GM12878 (cell line): ENCODE measurements around the gene PROB1. TPM values are rescaled to one million over a fixed set of nuclear protein-coding genes. Genes with fewer than 3 reads are reported as not detected.

Experiments
- ATF7 ChIP-seq: fragments of 450-650 bp; IDR thresholded peaks from 2 replicates; pipeline ENCODE4 v1.6.1; 2016; ENCODE audit warnings: low read depth, mild to moderate bottlenecking
- ETV6 ChIP-seq, 2 experiments: fragments of 450-650 bp in 1 of 2; IDR thresholded peaks in 1 of 2; conservative IDR thresholded peaks in 1 of 2; 2 replicates each; pipeline ENCODE4 v1.6.1; 2014; ENCODE audit warnings: antibody characterized with exemption in 1 of 2, borderline replicate concordance in 1 of 2, low read depth in 1 of 2, mild to moderate bottlenecking in 1 of 2, moderate library complexity in 1 of 2
- FOXM1 ChIP-seq: IDR thresholded peaks from 2 replicates; pipeline ENCODE4 v1.6.1; 2012; ENCODE audit warnings: low read depth, mild to moderate bottlenecking, inconsistent platforms, low read length, moderate library complexity
- KDM1A ChIP-seq: fragments of 200-600 bp; sonication (generic); IDR thresholded peaks from 2 replicates; pipeline ENCODE4 v1.6.1; 2016; ENCODE audit warnings: borderline replicate concordance
- MEF2A ChIP-seq: IDR thresholded peaks from 2 replicates; pipeline ENCODE4 v1.6.1; 2011; ENCODE audit warnings: low read depth, mild to moderate bottlenecking, low read length, moderate library complexity; ENCODE audit not compliant: insufficient read depth
- PML ChIP-seq: IDR thresholded peaks from 2 replicates; pipeline ENCODE4 v1.6.1; 2012; ENCODE audit warnings: low read length, inconsistent platforms
- RAD51 ChIP-seq: fragments of 450-650 bp; IDR thresholded peaks from 2 replicates; pipeline ENCODE4 v1.6.1; 2016; ENCODE audit warnings: moderate library complexity, mild to moderate bottlenecking, inconsistent platforms
- RUNX3 ChIP-seq: IDR thresholded peaks from 2 replicates; pipeline ENCODE4 v1.6.1; 2012; ENCODE audit warnings: low read length, inconsistent platforms
- SMAD1 ChIP-seq: fragments of 450-650 bp; IDR thresholded peaks from 2 replicates; pipeline ENCODE4 v1.6.1; 2018; ENCODE audit warnings: mild to moderate bottlenecking, low read depth; ENCODE audit not compliant: partially characterized antibody
- ZNF207 ChIP-seq: fragments of 450-650 bp; IDR thresholded peaks from 2 replicates; pipeline ENCODE4 v1.6.1; 2014; ENCODE audit warnings: antibody characterized with exemption, mild to moderate bottlenecking, borderline replicate concordance
- ZNF274 ChIP-seq: IDR thresholded peaks from one replicate; pipeline ENCODE4 v1.8.0; 2011; ENCODE audit not compliant: insufficient read length, insufficient read depth
- polyA plus RNA-seq, 11 experiments: library from polyadenylated mRNA; depleted of rRNA in 4 of 11; unstranded in 6 of 11; stranded (reverse) in 5 of 11; fragments of >200 nt; fragmentation: Nextera tagmentation in 4 of 11; fragmentation: Illumina TruSeq in 1 of 11; extraction: Ambion mirVana in 4 of 11; extraction: Trizol in 1 of 11; gene quantifications; 1 replicate in 1 of 11; 2 replicates in 10 of 11; pipeline versions ENCODE4 v1.2.1 to v1.2.3, GENCODE V29; 2011 to 2016; ENCODE audit warnings: inconsistent platforms in 2 of 11, missing spikeins in 2 of 11, low read depth in 1 of 11
- total RNA-seq, 4 experiments: library from RNA; depleted of rRNA in 3 of 4; stranded (reverse); fragments of >200 nt in 3 of 4; fragmentation: Illumina TruSeq in 1 of 4; extraction: Trizol in 1 of 4; gene quantifications; 2 replicates each; pipeline versions ENCODE4 v1.2.1 to v1.2.3, GENCODE V29; 2013 to 2021
- TF ChIP-seq, protein P1 (sequence below): fragments of 450-650 bp; IDR thresholded peaks from 2 replicates; pipeline ENCODE4 v1.6.1; 2017; ENCODE audit warnings: mild to moderate bottlenecking, low read depth, inconsistent platforms; ENCODE audit not compliant: poor library complexity, severe bottlenecking
- TF ChIP-seq, protein P2 (sequence below), 3 experiments: IDR thresholded peaks in 2 of 3; conservative IDR thresholded peaks in 1 of 3; 2 replicates each; pipeline ENCODE4 v1.5.1; 2011; ENCODE audit warnings: low read depth in 3 of 3, low read length in 3 of 3, mild to moderate bottlenecking in 3 of 3, control low read depth in 2 of 3, moderate library complexity in 2 of 3, inconsistent platforms in 1 of 3, mixed read lengths in 1 of 3; ENCODE audit not compliant: control insufficient read depth in 2 of 3, insufficient read depth in 1 of 3; ENCODE audit errors: extremely low read depth in 1 of 3
- TF ChIP-seq, protein P3 (sequence below): IDR thresholded peaks from 2 replicates; pipeline ENCODE4 v1.6.1; 2011; ENCODE audit warnings: mild to moderate bottlenecking, low read depth, low read length, moderate library complexity; ENCODE audit not compliant: insufficient replicate concordance

PROB1 gene
- total and polyA plus RNA-seq, 10 of the 15 experiments (the other 5 are each of a cell fraction or from before 2014, with no cell fraction given): 0.14 to 8.1 (median 2.9) TPM

DNA sequence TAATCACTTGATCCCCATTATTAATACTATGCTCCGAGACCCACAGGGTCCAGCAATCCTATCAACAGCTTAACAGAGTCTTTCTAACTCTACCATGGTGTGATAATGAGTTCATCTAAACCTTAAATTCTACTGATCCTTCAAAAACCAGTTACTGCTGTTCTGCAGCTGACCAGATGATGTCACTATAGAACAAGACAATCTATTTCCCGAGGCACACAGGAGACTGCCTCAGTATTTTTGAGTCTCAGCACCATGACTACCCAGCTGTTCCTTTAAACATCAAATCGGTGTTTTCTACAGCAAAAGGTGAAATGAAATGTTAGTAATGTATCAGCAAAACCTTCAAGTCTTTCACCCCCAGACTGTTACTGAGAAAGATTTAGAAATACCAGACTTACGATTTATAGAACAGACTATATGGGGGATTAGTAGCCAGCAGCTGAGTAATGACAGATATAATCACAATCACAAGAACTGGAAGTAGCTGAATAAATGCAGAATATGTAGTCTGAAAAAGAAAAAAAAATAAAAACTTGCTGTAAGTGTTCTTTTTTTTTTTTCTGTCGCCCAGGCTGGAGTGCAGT, 27.5 kb upstream of the PROB1 start (continued):
- peak; percentile 37; the same call in 1 of the 2 replicates for TF ChIP-seq ZNF207
- peak; percentile 23; the same call in 1 of the 2 replicates for TF ChIP-seq RAD51
- TF ChIP-seq, protein P1, sequence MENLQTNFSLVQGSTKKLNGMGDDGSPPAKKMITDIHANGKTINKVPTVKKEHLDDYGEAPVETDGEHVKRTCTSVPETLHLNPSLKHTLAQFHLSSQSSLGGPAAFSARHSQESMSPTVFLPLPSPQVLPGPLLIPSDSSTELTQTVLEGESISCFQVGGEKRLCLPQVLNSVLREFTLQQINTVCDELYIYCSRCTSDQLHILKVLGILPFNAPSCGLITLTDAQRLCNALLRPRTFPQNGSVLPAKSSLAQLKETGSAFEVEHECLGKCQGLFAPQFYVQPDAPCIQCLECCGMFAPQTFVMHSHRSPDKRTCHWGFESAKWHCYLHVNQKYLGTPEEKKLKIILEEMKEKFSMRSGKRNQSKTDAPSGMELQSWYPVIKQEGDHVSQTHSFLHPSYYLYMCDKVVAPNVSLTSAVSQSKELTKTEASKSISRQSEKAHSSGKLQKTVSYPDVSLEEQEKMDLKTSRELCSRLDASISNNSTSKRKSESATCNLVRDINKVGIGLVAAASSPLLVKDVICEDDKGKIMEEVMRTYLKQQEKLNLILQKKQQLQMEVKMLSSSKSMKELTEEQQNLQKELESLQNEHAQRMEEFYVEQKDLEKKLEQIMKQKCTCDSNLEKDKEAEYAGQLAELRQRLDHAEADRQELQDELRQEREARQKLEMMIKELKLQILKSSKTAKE: peak; percentile 50
- TF ChIP-seq ATF7: peak; percentile 90
- TF ChIP-seq PML: peak; percentile 27; the same call in 1 of the 2 replicates
- 0 out of 2 replicates have a peak, but pooled peaks have one; percentile 16 for TF ChIP-seq RUNX3
- TF ChIP-seq, protein P2, sequence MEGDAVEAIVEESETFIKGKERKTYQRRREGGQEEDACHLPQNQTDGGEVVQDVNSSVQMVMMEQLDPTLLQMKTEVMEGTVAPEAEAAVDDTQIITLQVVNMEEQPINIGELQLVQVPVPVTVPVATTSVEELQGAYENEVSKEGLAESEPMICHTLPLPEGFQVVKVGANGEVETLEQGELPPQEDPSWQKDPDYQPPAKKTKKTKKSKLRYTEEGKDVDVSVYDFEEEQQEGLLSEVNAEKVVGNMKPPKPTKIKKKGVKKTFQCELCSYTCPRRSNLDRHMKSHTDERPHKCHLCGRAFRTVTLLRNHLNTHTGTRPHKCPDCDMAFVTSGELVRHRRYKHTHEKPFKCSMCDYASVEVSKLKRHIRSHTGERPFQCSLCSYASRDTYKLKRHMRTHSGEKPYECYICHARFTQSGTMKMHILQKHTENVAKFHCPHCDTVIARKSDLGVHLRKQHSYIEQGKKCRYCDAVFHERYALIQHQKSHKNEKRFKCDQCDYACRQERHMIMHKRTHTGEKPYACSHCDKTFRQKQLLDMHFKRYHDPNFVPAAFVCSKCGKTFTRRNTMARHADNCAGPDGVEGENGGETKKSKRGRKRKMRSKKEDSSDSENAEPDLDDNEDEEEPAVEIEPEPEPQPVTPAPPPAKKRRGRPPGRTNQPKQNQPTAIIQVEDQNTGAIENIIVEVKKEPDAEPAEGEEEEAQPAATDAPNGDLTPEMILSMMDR (IDR thresholded peaks at IDR 0.05 in 2 of 3, conservative IDR thresholded peaks at IDR 0.05 in 1 of 3; ENCODE audit: control insufficient read depth in 2 of 3, extremely low read depth in 1 of 3, insufficient read depth in 1 of 3, low read depth in 3 of 3, low read length in 3 of 3): peak; percentile 85 to 95 (median 94)
- no peak for TF ChIP-seq SMAD1
- TF ChIP-seq ETV6 (conservative IDR thresholded peaks at IDR 0.05 in 1 of 2, IDR thresholded peaks at IDR 0.05 in 1 of 2; ENCODE audit: borderline replicate concordance in 1 of 2, low read depth in 1 of 2): no peak
- TF ChIP-seq, protein P3, sequence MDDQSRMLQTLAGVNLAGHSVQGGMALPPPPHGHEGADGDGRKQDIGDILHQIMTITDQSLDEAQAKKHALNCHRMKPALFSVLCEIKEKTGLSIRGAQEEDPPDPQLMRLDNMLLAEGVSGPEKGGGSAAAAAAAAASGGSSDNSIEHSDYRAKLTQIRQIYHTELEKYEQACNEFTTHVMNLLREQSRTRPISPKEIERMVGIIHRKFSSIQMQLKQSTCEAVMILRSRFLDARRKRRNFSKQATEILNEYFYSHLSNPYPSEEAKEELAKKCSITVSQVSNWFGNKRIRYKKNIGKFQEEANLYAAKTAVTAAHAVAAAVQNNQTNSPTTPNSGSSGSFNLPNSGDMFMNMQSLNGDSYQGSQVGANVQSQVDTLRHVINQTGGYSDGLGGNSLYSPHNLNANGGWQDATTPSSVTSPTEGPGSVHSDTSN: no peak
- no peak for TF ChIP-seq KDM1A
- TF ChIP-seq MEF2A: 0 out of 2 replicates have a peak, but pooled peaks have one; percentile 34
- no peak for TF ChIP-seq ZNF274
- TF ChIP-seq FOXM1: peak; percentile 66; the same call in 1 of the 2 replicates
